T-helper 1 cell treated with Interleukin-12 subunit alpha and Interleukin-12 subunit beta and Interleukin-4 antibody, amounts not matched to agents 30 μg/mL and 1 μg/mL, for 36 hours (primary cell): ENCODE results near the gene ZMYM3.

Source experiments
- H3K27ac Mint-ChIP-seq: one replicate; pipeline ENCODE4 v1.8.0; 2021; ENCODE audit warnings: mild to moderate bottlenecking, mixed read lengths
- H3K27me3 Mint-ChIP-seq: one replicate; pipeline ENCODE4 v1.8.0; 2021; ENCODE audit warnings: low read depth, mixed read lengths
- H3K36me3 Mint-ChIP-seq: one replicate; pipeline ENCODE4 v1.8.0; 2021; ENCODE audit warnings: low read depth, mixed read lengths
- H3K4me1 Mint-ChIP-seq: one replicate; pipeline ENCODE4 v1.8.0; 2021; ENCODE audit warnings: low read depth, mixed read lengths
- H3K4me3 Mint-ChIP-seq: one replicate; pipeline ENCODE4 v1.8.0; 2021; ENCODE audit warnings: mild to moderate bottlenecking, moderate library complexity, mixed read lengths
- H3K9me3 Mint-ChIP-seq: one replicate; pipeline ENCODE4 v1.8.0; 2021; ENCODE audit warnings: mixed read lengths

The ZMYM3 gene

GRCh38 chrX:71235482-71235881 is 18.5 kb downstream of the ZMYM3 start:
- Mint-ChIP-seq H3K27ac (no peak overlapping the region), H3K4me3 (no peak overlapping the region), H3K36me3 (peaks cover 8% of the 10 kb centered on the region), H3K4me1 (no peaks in the 10 kb centered on the region), H3K27me3 (no peaks in the 10 kb centered on the region), H3K9me3 (no peaks in the 10 kb centered on the region)

GRCh38 chrX:71228063-71228642 is 25.8 kb downstream of the ZMYM3 start:
- H3K36me3 Mint-ChIP-seq, result no peaks in the 10 kb centered on the region
- H3K9me3 Mint-ChIP-seq, result no peaks in the 10 kb centered on the region
- H3K27me3 Mint-ChIP-seq, result no peaks in the 10 kb centered on the region
- H3K4me3 Mint-ChIP-seq, result no peak overlapping the region
- H3K4me1 Mint-ChIP-seq, result no peaks in the 10 kb centered on the region
- no peak overlapping the region for H3K27ac Mint-ChIP-seq

GRCh38 chrX:71227370-71228062 is 26.4 kb downstream of the ZMYM3 start:
- Mint-ChIP-seq H3K4me1 (no peaks in the 10 kb centered on the region), H3K27ac (no peak overlapping the region), H3K36me3 (no peaks in the 10 kb centered on the region), H3K27me3 (no peaks in the 10 kb centered on the region), H3K4me3 (no peak overlapping the region), H3K9me3 (no peaks in the 10 kb centered on the region)

- Mint-ChIP-seq H3K27me3 (no peaks in the 10 kb centered on the region), H3K36me3 (no peaks in the 10 kb centered on the region), H3K4me1 (no peaks in the 10 kb centered on the region), H3K9me3 (no peaks in the 10 kb centered on the region), H3K4me3 (no peak overlapping the region), H3K27ac (no peak overlapping the region)
Observed at GRCh38 chrX:71225676-71226075, 28.3 kb downstream of the ZMYM3 start.

GRCh38 chrX:71225009-71225408 is 28.9 kb downstream of the ZMYM3 start:
- H3K36me3 Mint-ChIP-seq, result no peaks in the 10 kb centered on the region
- no peaks in the 10 kb centered on the region for H3K27me3 Mint-ChIP-seq
- H3K4me1 Mint-ChIP-seq, result no peaks in the 10 kb centered on the region
- H3K9me3 Mint-ChIP-seq, result no peaks in the 10 kb centered on the region
- no peak overlapping the region for H3K4me3 Mint-ChIP-seq
- H3K27ac Mint-ChIP-seq, result no peak overlapping the region

GRCh38 chrX:71224098-71224708 is 29.7 kb downstream of the ZMYM3 start:
- no peaks in the 10 kb centered on the region for H3K9me3 Mint-ChIP-seq
- no peaks in the 10 kb centered on the region for H3K36me3 Mint-ChIP-seq
- H3K4me3 Mint-ChIP-seq, result no peak overlapping the region
- H3K27ac Mint-ChIP-seq, result no peak overlapping the region
- no peaks in the 10 kb centered on the region for H3K4me1 Mint-ChIP-seq
- H3K27me3 Mint-ChIP-seq, result no peaks in the 10 kb centered on the region

- Mint-ChIP-seq H3K4me1 (no peaks in the 10 kb centered on the region), H3K36me3 (no peaks in the 10 kb centered on the region), H3K27me3 (no peaks in the 10 kb centered on the region), H3K27ac (no peak within 1 kb of the TSS), H3K4me3 (no peak within 1 kb of the TSS), H3K9me3 (no peaks in the 10 kb centered on the region)
Observed at GRCh38 chrX:71222929-71223328, 31.0 kb downstream of the ZMYM3 start, which contains the start of gene GJB1. Gene GJB1, plus strand, starts transcription at chrX:71223224. Its CDS starts 484 bp downstream, at chrX:71223708.

- Mint-ChIP-seq H3K27ac (no peak overlapping the region), H3K4me3 (no peak overlapping the region), H3K36me3 (no peaks in the 10 kb centered on the region), H3K4me1 (peaks cover 2% of the 10 kb centered on the region), H3K27me3 (no peaks in the 10 kb centered on the region), H3K9me3 (no peaks in the 10 kb centered on the region)
Observed at GRCh38 chrX:71221145-71221544, 32.8 kb downstream of the ZMYM3 start.

- Mint-ChIP-seq H3K9me3 (no peaks in the 10 kb centered on the region), H3K4me1 (peaks cover 2% of the 10 kb centered on the region), H3K27ac (no peak overlapping the region), H3K36me3 (no peaks in the 10 kb centered on the region), H3K27me3 (peaks cover 3% of the 10 kb centered on the region), H3K4me3 (no peak overlapping the region)
Observed at GRCh38 chrX:71217298-71217697, 36.6 kb downstream of the ZMYM3 start.

GRCh38 chrX:71216485-71216884 is 37.5 kb downstream of the ZMYM3 start:
- peaks cover 3% of the 10 kb centered on the region for H3K27me3 Mint-ChIP-seq
- no peak overlapping the region for H3K27ac Mint-ChIP-seq
- H3K9me3 Mint-ChIP-seq, result no peaks in the 10 kb centered on the region
- H3K4me1 Mint-ChIP-seq, result peaks cover 2% of the 10 kb centered on the region
- no peaks in the 10 kb centered on the region for H3K36me3 Mint-ChIP-seq
- H3K4me3 Mint-ChIP-seq, result no peak overlapping the region

GRCh38 chrX:71215338-71215912 is 38.5 kb downstream of the ZMYM3 start:
- peaks cover 2% of the 10 kb centered on the region for H3K4me1 Mint-ChIP-seq
- H3K27me3 Mint-ChIP-seq, result peaks cover 3% of the 10 kb centered on the region
- no peaks in the 10 kb centered on the region for H3K9me3 Mint-ChIP-seq
- no peak overlapping the region for H3K4me3 Mint-ChIP-seq
- H3K27ac Mint-ChIP-seq, result no peak overlapping the region
- no peaks in the 10 kb centered on the region for H3K36me3 Mint-ChIP-seq

GRCh38 chrX:71214604-71215337 is 39.2 kb downstream of the ZMYM3 start:
- H3K9me3 Mint-ChIP-seq, result no peaks in the 10 kb centered on the region
- no peaks in the 10 kb centered on the region for H3K36me3 Mint-ChIP-seq
- peaks cover 2% of the 10 kb centered on the region for H3K4me1 Mint-ChIP-seq
- H3K4me3 Mint-ChIP-seq, result no peak overlapping the region
- peaks cover 3% of the 10 kb centered on the region for H3K27me3 Mint-ChIP-seq
- H3K27ac Mint-ChIP-seq, result no peak overlapping the region

- H3K4me1 Mint-ChIP-seq, result peaks cover 2% of the 10 kb centered on the region
- no peaks in the 10 kb centered on the region for H3K9me3 Mint-ChIP-seq
- no peak overlapping the region for H3K27ac Mint-ChIP-seq
- no peaks in the 10 kb centered on the region for H3K36me3 Mint-ChIP-seq
- peaks cover 3% of the 10 kb centered on the region for H3K27me3 Mint-ChIP-seq
- no peak overlapping the region for H3K4me3 Mint-ChIP-seq
Observed at GRCh38 chrX:71214152-71214551, 39.8 kb downstream of the ZMYM3 start.

- Mint-ChIP-seq H3K9me3 (no peaks in the 10 kb centered on the region), H3K36me3 (no peaks in the 10 kb centered on the region), H3K27me3 (peaks cover 3% of the 10 kb centered on the region)
Observed at GRCh38 chrX:71212536-71212935, 41.4 kb downstream of the ZMYM3 start.

More at GRCh38 chrX:71212536-71212935, 41.4 kb downstream of the ZMYM3 start:
- Mint-ChIP-seq H3K4me3 (no peak overlapping the region), H3K27ac (no peak overlapping the region), H3K4me1 (peaks cover 2% of the 10 kb centered on the region)
